Left lobe of liver (tissue), 2 donors: Measurements from ENCODE around the gene OSBP2. TPM values are rescaled to one million over a fixed set of nuclear protein-coding genes. Genes with fewer than 3 reads are reported as not detected.
"Not testable (repeated sequence)": the region's sequence is repeated elsewhere in the genome, so short reads cannot be mapped to it uniquely, and the experiment has no call there.

Experiments used
- ATAC-seq: fragments of 200-7000 bp; cut with Tn5 transposase; one replicate; pipeline ENCODE4 v1.9.1; 2020; ENCODE audit warnings: mild to moderate bottlenecking, moderate library complexity
- DNase-seq: peaks from one replicate; pipeline ENCODE4 v3.0.0-alpha.2; 2020; ENCODE audit warnings: low spot score
- total RNA-seq: library from RNA; stranded (reverse); gene quantifications from one replicate; pipeline ENCODE4 v1.2.1, GENCODE V29; 2021
- donor health status: DM: no; HTN: no; CAD: no; lungs with moderate emphysema.
- donor health status: DM: no; HTN: yes; CAD: no.

Gene OSBP2
- total RNA-seq, 1 donor from 2014 or later, result 0.63 TPM

DNA sequence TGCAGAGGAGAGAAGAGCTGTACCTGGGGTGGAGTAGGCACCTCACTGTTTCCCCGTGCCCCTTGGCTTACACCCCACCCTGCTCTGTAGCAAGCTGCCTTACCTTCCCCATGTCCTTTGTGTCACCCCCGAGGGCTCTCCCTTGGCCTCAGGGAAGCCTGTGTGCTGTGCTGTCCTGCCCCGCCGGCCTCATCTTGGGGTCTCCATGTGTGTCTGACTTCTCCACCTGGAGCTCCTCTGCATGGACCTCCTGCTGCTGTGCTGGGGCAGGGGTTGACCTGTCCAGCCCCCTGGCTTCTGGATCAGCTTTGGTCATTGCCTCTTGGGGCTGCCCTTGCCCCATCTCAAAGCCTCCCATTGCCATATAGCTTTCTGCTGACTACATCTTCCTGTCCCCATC lies 59.8 kb downstream of the OSBP2 start:
- ATAC-seq (no peak), DNase-seq (no peak)

DNA sequence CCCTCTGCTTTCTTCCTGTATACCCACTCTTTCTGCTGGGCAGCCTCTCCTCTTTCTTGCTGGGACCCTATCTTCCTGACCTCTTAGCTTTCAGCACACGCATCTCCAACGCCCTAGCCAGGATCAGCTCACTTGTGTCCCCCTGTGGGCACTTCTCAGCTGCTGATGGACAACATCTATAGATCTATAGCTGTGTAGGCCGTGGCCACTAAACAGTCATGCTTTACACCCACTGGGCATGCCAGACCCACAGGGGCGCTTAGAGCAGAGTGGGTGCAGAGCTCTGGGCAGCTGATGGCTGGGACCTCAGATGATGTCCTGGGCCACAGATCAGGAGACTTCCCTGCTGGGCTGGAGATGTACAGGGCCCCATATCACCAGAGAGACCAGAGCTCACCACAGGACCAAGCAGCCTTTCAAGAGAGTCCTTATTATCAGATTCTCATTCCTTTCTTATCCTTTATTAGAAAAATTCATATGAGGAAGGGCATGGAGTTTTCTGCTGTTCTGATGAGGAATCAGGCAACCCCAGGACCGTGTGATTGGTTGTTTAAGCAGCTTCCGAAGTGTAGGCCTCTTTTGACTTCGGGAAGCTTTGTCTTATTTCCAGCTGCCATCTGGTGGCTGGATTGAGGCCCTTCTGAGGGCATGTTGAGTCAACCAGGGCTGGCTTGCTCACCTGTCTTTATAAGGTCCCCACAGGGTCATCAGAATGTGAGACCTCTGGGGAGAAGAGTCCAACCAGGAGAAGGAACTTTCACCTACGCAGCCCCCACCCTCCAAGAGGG lies 60.5 kb downstream of the OSBP2 start:
- ATAC-seq (peak; percentile 93), DNase-seq (peak; percentile 58)

DNA sequence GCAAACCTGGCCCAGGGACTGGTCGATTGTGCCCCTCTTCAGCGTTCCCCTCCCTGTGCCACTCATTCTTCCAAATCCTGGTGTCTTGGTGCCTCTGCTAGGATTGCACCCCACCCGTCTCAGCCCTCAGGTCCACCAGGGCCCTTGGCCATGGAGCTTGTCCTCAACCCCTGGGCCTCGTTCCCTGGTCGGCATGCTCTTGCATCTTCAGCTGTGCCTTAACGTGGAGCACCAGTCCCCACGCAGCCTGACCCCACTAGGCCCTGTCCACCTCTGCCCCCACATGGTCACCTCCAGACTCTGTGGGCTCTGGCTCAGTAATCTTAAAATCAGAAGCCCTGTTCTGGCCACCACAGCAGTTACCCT lies 61.1 kb downstream of the OSBP2 start:
- DNase-seq, result no peak
- ATAC-seq, result no peak

DNA sequence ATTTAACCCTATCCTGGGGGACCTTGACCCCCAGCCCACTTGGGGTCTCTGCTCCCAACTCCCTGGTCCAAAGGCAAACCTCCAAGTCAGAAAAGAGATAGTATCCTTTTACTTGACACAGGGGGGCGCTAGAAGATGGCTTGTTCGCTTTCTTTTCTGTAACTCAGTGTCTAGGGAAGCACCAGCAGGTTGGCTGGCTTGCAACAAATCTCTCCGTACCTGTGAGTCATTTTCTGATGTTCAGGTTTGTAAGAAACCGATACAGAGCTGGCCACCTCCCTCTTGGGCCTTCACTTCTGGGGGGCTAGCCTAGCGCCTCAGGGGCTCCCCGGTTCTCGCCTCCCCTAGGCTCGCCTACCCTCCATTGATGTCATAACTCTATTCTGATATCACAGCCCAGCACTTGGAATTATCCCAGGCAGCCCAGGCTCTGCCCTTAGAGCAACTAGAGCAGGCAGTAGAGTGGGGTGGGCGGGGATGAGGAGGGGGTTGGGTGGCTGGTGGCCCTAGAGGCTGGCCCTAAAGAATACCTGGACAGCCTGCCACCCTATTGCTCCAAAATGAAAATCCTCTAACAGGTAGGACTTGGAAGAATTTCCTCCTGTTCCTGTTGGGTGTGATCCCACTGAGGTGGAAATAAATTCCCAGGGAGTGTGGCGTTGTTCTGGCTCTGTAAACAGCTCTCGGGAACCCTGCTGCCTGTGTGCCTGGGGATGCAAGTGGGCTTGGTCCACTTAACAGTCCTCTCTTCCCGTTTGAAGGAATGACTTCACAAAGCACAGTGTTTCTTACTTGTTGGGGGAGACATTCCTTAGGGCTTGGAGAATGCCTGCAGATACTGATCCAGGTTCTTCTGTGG lies 69.4 kb downstream of the OSBP2 start:
- peak; percentile 51 for DNase-seq
- ATAC-seq, result peak; percentile 88

DNA sequence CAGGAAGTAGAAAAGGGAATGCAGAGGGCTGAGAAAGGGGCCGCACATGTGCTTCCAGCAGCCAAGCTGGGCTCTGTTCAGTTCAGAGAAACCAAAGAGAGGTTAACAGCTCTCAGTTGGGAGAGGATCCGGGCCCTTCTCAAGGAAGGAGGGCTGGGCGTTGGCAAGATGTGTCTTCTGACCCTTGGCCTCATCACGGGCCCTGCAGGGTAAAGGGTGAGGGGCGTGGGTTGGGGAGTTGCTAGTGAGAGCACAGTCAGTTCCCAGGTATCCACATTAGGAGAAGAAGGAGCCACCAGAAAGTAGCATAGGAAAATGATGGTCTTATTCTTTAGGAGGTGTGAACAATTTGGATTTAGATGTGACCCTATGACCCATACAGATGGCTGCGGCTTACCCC lies 73.0 kb downstream of the OSBP2 start:
- DNase-seq (no peak), ATAC-seq (no peak)

DNA sequence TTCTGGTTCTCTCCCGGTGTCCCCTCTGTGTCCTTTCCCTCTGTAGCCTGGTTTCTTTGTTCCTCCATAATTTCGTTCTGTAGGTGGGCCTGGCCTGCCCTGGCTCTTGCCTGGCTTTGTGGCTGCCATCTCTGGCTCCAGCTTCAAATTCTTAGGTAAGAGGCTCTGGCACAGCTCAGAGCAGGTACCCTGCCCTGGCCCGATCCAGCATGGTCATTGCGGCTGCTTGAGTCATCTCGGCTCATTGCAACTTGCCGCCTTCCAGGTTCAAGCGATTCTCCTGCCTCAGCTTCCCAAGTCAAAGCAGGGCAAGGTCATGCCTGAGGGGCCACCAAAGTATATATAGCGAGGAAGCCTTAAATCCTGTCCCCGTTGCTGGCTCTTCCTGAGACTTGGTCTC lies 76.0 kb downstream of the OSBP2 start:
- no peak for ATAC-seq
- DNase-seq, result no peak

DNA sequence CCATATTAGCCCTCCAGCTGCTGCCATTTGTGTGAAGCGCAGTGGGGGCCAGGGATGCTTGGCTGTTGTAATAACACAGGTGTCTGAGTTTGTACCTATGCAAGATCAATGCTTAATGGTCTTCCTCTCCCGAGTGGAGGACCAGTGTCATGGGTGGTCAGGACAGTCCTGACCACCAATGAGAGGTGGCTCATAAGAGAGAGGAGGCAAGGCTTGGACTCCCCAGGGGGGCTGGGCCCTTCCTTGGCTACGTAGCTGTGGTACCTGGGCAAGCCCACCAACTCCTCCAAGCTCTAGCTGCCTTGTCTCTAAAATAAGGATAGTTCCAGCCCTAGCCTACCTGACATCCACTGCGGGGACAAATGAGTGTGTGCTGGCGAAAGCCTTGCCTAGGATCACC lies 79.2 kb downstream of the OSBP2 start:
- DNase-seq, result no peak
- ATAC-seq, result no peak

DNA sequence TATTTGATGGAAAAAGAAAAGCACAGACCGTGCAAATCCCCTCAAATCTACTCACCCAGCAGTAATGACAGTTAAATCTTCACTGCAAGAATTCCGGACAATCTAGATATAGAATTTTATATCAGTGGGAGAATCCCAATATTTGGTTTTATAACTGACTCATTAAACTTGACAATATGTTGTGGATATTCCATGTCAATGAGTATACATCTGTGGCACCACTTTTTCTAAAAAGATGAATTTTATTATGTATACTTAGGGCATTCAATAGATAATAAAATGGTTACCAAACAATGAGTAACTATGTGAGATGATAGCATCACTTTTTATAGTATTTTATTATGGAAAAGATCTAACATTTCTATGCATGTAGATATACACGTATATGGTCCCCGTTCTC lies 79.9 kb downstream of the OSBP2 start:
- no peak for ATAC-seq
- DNase-seq, result no peak

DNA sequence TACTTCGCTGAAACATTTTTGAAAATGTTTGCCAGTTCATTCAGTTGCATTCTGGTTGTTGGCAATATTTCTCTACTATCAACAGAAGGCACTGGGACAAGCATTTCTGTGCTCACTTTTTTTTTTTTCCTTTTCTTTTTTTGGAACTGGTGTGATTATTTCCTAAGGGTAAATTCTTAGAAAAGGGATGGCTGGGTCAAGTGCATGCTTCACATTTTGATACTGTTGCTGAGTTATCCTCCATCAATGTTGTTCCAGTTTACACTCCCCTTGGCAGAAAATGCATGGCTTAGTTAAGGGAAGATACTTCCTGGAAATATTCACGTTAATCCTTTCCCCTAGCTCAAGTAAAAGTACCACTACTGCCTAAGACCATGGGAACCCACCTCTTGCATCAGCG lies 81.8 kb downstream of the OSBP2 start:
- no peak for DNase-seq
- ATAC-seq, result no peak

DNA sequence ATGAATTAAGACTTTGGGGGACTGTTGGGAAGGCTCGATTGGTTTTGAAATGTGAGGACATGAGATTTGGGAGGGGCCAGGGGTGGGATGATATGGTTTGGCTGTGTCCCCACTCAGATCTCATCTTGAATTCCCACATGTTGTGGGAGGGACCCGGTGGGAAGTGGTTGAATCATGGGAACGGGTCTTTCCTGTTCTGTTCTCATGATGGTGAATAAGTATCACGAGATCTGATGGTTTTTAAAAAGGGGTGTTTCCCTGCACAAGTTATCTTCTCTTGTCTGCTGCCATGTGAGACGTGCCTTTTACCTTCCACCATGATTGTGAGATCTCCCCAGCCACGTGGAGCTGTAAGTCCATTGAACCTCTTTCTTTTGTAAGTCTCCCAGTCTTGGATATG lies 82.5 kb downstream of the OSBP2 start:
- not testable (repeated sequence) for ATAC-seq, DNase-seq

DNA sequence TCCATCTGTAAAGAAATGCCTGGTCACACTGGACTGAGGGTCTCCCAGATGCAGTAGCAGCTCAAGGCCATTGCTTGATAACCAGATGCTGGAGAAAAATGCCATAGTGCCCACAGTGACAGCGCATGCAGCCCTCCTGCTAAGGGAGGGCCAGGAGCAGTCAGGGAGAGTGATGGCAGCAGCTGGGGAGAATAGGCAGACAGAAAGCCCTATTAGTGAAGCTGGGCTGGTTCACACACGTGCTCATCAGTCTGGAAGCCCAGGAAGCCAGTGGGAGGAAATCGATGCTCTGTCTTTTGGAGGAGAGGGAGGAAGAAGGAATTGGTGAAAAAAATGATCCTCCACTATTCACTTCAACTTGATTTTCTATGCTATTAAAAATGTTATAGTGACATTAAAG lies 82.9 kb downstream of the OSBP2 start:
- no peak for ATAC-seq
- DNase-seq, result no peak

DNA sequence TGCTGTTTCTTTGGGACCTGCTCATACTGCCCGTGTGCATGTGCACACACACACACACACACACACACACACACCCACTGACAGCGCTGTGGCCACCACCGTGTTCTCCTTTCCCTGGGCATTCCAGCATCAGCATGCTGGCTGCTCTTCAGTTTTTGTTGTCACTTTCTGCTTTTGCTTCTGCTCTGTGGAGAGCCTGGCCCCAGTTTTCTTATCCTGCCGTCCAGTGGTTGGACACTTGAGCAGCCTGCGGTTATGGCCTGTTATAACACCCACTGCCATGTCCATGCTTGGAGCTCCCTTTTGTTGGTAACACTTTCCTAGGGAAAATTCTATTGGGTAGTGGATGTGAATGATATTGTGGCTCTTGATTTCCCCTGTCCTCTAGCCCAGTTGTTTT lies 83.6 kb downstream of the OSBP2 start:
- ATAC-seq (no peak), DNase-seq (no peak)

DNA sequence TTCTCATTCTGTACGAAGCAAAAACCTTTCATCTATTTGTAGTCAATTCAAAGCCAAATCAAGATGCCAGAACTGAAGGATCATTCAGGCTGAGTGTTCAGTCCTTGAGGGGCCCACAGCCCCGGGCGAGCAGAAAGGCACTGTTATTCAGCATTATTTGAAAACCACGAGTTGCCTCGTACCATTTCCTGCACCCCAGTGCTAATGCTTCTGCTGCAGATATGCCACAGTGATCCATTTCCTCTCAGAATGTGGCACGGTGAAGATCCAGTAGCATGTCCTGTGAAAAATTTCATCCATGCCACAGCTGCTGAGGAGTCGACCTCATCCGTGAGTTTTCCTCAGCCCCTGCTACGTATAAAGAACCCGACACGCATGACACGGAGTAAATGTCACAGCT lies 85.4 kb downstream of the OSBP2 start:
- DNase-seq (no peak), ATAC-seq (no peak)

DNA sequence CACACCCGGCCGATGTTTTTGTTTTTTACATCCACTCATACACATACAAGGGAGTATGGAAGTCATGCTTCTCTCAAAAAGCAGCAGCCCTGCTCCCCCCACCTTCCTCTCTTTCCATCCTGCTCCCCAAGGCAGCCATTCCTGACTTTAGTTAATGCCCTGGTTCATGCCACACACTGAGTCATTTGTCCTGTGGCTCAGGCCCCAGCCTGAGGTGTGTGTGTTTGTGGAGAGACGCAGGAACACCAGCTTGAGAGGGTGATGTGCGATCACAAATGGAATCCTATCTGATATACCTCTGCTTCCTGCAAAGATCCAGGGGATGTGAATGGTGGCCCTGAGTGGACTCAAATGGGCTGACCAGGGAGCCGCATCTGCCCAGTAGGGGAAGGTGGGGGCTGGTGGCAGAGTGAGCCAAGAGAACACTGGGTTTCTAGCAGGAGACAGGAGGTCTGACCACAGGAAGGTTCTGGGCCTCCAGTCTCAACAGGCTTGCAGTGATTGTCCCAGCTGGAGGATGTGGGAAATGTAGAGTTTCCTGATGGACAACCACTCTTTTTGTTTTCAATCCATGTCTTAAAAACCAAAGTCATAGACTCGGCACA lies 86.7 kb downstream of the OSBP2 start:
- DNase-seq (no peak), ATAC-seq (no peak)

DNA sequence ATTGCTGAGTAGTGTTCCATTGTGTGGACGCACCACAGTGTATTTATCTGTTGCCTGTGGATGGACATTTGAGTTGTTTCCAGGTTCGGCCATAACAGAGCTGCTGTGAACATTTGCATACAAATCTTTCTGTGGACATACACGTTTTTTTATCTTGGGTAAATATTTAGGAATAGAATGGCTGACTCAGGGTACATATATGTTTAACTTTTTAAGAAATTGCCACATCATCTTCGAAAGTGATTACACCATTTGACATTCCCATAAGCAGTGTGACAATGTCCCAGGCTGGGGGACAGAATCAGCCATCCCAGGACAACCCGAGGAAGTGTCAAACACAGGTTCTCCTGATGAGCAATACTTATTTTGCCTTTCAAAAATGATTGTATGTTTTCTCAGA lies 87.9 kb downstream of the OSBP2 start:
- DNase-seq, result no peak
- no peak for ATAC-seq

DNA sequence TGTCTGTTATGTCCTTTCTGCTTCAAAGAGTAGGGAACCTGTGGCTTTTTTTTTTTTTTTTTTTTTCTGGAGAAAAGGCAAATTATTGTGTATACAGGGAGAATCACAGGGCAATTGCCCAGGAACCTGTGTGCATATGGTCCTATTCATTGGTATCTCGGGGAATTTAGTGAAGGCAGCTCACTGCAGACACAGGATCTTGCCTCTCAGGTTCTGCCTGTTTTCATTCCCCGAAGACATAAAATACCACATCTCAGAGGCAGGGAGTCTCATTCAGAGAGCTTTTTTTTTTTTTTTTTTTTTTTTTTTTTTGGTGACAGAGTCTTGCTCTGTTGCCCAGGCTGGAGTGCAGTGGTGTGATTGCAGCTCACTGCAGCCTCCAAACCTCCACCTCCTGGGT lies 88.3 kb downstream of the OSBP2 start:
- ATAC-seq, result no peak
- DNase-seq, result no peak

DNA sequence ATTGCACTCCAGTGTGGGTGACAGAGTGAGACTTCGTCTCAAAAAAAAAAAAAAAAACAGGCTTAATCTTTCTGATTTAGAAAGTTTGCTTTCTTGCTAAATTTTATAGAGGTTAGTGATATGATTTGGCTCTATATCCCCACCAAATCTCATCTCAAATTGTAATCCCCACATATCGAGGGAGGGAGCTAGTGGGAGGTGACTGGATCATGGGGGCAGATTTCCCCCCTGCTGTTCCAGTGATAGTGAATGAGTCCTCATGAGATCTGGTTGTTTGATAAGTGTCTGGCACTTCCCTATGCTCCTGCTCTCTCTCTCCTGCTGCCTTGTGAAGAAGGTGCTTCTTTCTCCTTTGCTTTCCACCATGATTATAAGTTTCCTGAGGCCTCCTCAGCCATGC lies 90.9 kb downstream of the OSBP2 start:
- DNase-seq (no peak), ATAC-seq (no peak)

DNA sequence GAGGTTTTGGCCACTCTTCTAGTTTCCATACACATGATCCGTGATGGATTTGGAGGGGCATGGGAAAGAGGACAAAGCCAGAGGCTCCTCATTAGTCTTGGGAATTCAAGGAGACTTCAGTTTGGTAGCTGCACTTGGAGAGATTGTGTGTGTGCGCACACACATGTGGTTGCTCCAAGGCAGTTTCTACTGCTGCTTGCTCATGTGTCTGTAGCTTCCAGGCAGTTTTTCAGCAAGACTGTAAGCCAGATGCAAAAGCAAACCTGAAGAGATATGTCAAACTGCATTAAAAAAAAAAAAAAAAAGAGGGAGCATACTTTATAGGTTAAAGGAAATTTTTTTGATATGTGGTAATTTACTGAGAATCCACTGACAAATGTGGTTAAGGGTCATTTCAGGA lies 95.7 kb downstream of the OSBP2 start:
- ATAC-seq (no peak), DNase-seq (no peak)

DNA sequence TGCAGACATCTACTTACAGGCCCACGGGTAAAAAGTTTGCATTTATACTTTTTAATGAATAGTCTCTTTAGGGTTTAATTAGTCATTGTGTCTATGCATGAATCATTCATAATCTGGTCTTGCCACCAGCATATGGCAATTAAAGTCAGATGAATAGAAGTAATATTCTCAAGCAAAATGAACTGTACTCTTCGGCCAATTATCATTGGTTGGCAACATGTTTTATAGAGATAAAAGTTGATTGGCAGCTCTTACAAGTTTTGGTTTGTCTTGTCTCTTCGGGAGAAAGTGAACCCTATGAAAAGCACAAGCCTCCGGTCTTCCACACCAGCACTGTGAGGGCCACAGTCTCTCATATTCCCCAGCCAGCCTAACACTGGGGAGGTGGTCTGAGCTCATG lies 97.8 kb downstream of the OSBP2 start:
- DNase-seq (no peak), ATAC-seq (no peak)

DNA sequence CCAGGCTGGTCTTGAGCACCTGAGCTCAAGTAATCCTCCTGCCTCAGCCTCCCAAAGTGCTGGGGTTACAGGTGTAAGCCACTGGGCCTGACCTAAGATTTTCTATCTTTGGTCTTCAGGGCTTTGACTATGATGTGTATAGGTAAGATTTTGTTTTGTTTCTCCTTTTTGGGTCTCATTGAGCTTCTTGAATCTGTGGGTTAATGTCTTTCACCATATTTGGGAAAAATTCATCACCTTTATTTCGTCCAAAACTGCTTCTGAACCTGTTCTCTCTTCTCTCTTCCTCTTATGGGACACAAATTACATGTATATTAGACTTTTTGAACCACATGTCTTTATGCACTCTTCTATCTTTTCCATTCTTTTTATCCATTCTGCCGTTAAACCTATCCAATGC lies 100.4 kb downstream of the OSBP2 start:
- ATAC-seq (no peak), DNase-seq (no peak)

DNA sequence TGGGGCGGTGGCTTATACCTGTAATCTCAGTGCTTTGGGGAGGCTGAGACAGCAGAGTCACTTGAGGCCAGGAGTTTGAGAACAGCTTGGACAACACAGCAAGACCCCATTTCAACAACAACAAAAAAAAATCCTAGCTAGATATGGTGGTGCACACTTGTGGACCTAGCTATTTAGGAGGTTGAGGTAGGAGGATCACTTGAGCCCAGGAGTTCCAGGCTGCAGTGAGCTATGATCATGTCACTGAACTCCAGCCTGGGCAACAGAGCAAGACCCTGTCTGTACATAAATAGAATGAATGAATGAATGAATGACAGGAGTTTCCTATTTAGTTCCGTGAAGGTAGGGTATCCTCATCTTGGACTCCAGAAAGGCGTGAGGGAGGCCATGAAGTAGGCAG lies 107.0 kb downstream of the OSBP2 start:
- no peak for DNase-seq
- no peak for ATAC-seq
